Fibroblast of mammary gland (primary cell): ENCODE data around the gene NSMF.

Experiments used
- DNase-seq: peaks from one replicate; pipeline ENCODE4 v3.0.0-alpha.2; 2010; ENCODE audit warnings: low read depth
- H3K4me3 ChIP-seq: 2 replicates; pipeline ENCODE4 v1.5.1; 2011; ENCODE audit warnings: low read depth, mild to moderate bottlenecking, low read length, moderate library complexity; ENCODE audit not compliant: control insufficient read depth
- TF ChIP-seq, protein P1 (sequence below): conservative IDR thresholded peaks from 2 replicates; pipeline ENCODE4 v1.5.1; 2011; ENCODE audit warnings: low read depth, low read length, inconsistent platforms; ENCODE audit not compliant: control insufficient read depth, insufficient read depth

NSMF gene

DNA sequence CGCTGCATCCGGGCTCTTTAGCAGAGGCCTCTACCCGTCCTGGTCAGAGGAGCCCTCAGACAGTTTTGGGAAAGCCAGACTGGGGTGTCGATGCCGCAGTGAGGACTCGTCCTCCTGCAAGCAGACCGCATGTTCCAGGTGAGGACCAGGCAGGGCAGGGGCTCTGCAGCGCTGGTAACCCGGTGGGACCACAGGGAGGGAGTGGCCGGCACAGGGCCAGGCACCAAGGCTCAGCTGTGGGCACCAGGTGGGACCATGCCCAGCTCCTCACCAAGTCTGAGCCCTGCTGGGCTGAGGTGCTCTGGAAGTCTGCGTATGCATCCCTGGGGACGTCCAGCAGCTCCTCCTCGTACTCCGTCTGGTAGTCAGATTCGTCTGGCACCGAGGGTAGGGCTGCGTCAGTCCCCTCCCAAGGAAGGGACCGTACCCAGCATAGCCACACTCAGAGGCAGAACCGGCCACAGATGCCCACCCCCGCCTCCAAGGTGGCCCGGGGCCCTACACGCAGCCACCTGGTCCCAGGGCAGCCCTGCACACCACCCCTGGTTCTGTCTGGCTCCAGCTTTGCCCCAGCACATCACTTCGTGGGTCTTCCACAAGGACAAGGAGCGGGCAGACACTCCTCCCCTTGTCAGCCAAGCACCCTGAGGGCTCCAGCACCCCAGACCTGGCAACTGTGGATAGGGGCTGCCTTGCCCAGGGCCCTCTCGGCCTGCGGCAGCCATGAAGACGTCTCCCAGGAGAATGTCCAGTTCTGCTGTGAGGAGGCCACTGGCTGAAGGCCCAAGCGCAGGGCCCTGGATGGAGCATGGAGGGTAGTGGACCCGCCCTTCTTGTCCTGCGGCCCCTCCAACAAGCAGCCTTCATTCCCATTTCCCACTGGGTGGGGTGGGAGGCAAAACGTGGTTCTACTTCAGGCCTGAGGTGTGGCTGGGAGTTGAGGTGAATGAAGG lies 1.5 kb upstream of the NSMF start:
- TF ChIP-seq, protein P1, sequence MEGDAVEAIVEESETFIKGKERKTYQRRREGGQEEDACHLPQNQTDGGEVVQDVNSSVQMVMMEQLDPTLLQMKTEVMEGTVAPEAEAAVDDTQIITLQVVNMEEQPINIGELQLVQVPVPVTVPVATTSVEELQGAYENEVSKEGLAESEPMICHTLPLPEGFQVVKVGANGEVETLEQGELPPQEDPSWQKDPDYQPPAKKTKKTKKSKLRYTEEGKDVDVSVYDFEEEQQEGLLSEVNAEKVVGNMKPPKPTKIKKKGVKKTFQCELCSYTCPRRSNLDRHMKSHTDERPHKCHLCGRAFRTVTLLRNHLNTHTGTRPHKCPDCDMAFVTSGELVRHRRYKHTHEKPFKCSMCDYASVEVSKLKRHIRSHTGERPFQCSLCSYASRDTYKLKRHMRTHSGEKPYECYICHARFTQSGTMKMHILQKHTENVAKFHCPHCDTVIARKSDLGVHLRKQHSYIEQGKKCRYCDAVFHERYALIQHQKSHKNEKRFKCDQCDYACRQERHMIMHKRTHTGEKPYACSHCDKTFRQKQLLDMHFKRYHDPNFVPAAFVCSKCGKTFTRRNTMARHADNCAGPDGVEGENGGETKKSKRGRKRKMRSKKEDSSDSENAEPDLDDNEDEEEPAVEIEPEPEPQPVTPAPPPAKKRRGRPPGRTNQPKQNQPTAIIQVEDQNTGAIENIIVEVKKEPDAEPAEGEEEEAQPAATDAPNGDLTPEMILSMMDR: no peak
- no peak for DNase-seq
- H3K4me3 ChIP-seq: no peak overlapping the region

DNA sequence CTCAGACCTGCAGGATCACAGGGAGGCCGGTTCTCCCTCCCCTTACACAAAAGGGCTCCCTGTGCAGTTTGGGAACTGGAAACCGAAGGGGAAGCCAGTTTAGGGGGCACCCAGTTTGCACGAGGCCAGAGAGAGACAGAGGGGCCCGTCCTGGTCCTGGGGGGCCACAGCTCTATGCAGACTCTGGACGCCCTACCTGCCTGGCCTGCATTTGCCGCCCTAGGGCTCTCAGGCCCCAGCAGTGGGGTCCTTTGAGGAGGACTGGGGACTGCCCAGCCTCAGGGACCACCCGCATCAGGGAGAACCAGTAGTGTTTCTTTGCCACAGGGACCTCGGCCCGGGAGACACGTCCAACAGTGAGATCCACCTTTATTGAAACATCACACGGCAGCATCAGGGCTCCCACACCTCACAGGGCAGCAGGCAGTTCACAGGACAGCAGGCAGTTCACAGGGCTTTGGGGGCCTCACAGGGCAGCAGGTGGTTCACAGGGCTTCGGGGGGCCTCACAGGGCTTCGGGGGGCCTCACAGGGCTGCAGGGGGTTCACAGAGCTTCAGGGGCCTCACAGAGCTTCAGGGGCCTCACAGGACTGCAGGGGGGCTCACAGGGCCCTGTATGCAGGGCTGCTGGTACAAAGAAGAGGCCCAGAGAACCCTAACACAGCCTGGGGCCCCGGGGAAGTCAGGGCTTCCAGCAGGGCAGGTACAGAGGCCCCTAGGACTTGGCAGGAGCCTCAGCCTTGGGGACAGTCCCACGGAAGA lies 648 bp upstream of the NSMF start:
- peak overlapping the region; percentile 35 for H3K4me3 ChIP-seq
- TF ChIP-seq, protein P1: no peak
- no peak for DNase-seq

DNA sequence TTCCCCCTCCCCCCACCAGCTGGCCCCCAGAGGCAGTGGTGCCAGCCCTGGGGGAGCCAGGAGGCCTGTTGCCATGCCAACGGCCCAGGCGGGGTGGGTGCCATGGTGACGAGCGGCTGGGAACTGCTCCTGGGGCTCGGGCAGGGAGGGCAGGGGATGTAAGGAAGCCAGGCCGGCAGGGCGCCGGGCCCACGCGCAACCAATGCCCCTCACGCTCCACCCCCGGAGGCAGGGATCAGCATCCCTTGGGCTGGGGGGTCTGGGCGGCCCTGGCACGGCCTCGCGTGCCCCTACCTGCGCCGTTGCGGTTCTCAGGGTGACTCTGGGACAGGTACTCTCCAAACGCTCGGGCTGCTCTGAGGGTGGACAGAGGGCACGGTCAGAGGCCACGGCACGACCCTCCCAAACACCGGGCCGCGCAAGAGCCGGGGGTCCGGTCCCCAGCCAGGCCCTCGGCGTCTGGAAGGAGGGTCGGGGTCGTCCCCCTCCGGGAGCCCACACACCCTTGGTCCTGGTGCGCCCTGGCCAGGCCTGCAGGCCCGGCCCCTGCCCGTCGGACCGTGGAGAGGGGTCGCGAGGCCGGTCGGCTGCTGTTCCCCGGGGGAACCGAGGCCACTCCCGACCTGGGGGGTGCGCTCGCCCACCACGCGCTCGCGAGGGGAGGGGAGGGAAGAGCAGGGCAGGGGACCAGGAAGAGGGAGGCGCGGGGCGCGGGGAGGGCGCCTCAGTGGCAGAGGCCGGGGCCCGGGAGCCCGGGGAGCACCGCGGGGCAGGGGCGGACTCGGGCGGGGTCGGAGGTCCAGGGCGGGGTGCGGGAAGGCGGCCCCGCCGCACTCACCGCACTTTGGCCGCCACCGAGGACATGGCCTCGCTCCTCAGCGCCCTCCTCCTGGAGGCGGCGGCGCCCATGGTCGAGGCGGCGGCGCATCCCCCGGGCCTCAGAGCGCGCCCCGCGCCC lies 661 bp downstream of the NSMF start:
- DNase-seq: no peak

DNA sequence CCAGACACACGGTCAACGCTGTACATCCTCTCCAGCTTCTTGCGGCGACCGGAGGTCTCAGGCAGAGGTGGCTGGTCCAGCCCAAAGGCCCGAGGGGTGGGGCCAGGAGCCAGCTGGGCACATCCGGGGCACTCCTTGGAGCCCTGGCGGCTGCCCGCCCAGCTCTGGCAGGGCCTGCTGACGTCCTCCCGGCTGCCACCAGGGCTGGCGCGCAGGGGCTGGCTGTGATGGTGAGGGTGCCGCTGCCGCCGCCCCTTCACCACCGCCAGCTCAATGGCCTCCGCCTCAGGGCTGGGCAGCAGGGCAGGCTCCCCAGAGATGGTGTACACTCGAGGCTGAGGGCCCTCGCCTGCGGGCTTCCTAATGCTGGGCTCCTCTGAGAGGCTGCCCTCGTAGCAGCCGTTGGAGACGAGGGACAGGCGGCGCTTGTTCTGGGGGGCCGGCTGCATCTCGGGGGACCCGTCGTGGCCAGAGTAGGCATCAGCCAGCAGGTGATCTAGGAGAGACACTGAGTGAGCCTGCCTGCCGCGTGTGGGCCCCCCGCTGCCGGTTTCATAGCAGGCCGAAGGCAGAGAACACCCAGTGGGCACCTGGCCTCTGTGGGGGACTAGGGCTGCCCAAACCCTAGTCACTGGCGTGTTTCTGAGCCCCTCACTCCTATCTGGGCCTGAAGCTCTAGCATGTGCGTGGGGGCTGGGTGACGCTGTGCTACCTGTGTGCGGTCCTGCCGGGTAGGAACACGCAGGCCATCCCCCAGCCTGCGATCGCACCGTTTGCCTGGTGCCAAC lies 1.5 kb downstream of the NSMF start:
- peak overlapping the region; percentile 55 for H3K4me3 ChIP-seq
- DNase-seq: no peak
- TF ChIP-seq, protein P1: no peak

More for the DNA sequence above, 661 bp downstream of the NSMF start:
- H3K4me3 ChIP-seq: peak overlapping the region; percentile 55
- TF ChIP-seq, protein P1: no peak

DNA sequence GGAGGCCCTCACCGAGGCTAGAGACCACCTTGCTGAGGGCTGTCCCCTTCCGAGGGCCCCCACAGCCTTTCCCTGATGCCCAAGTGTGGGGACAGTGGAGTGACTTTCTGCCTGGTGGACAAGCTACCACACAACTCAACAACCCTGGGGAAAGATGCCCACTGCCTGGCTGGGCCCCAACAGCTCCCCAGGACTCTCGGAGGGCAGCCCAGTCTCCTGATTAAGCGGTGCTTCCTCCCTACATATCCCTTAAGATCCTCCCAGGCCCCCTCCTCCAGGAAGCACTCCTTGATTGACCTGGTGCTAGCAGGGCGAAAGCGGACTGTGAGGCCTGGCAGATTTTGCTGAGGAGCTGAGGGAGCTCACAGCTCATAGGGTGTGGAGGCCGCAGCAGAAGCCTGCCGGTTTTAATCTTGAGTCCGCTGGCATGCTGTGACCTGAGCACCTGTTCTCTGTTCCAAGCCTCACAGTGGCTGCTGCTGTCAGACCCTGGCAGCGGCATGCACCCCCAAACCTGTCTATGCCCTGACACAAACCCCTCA lies 2.2 kb downstream of the NSMF start:
- TF ChIP-seq, protein P1: no peak
- H3K4me3 ChIP-seq: no peak overlapping the region
- no peak for DNase-seq
